Stimulated activated CD4-positive, alpha-beta T cell treated with anti-CD3 and anti-CD28 coated beads, Interleukin-12 subunit alpha, Interleukin-12 subunit beta, amount 100 ng/mL, for 24 hours (primary cell): ENCODE measurements around the gene SEC31A.
A peak's percentile ranks its signal among the peaks of the same experiment; 100 is the strongest.
"Not testable (repeated sequence)": the region's sequence is repeated elsewhere in the genome, so short reads cannot be mapped to it uniquely, and the experiment has no call there.

Experiments
- DNase-seq, 2 experiments: peaks; one replicate each; pipeline ENCODE4 v3.0.0-alpha.2; 2020; ENCODE audit warnings: low read depth in 2 of 2

Gene SEC31A

DNA sequence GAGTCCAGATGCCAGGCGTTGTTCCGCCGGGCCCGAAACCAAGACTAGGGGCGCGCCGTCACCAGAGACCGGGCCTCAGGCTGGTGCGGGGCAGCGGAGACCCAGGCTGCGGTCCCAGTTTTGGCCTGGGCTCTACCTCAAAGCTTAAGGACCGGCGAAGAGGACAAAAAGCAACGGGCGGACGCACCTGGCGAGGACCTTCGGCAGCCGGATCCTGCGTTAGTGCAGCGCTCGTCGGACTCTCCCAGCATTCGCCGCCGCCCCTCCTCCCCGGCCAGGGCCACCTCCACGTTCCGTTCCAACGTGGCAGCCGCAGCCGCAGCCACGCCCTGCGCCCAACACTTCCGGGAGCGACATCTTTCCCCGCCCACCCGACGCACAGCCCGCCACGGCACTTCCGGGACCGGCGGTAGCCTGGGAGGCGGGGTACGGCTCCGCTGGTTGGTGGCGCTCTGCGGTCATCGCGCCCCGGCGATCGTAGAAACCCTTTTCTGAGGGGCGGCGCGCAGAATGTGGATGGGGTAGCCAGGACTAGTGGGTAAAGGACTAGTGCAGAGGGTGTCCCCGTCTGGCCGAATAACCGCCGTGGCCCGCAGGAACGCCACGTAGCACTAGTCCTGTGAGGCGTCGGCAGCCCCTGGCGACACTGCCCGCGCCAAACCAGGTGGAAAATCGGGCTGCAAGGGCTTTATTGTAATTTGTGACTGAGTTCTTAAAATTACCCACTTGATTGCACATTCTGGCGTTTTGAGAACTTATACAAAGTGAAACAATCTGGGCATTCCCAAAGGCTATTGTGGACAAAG is at the start of gene SEC31A:
Gene SEC31A, minus strand, starts transcription at position 253 of the 806 bp plus-strand sequence. CDS start 9,217 bp downstream, outside the sequence.
- DNase-seq, result peak; percentile 93 to 95

DNA sequence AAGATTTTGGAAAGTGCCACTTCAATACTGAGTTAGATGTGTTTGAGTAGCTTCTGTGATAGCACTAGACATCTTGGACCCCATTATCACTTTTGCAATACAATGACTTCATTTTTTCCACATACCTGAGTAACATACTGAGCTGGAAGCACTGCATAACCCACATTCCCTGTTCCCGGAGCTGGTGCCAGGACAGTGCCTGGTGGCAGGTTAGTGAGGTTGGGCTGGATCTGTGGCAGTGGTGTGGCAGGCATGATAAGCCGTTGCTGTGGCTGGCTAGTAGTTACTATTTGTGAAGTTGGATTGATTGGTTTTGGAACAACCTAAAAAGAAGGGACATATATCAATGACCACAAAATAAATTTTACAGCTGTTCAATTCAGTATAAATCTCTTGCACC is 48.5 kb upstream of the SEC31A start:
- DNase-seq, result no peak

DNA sequence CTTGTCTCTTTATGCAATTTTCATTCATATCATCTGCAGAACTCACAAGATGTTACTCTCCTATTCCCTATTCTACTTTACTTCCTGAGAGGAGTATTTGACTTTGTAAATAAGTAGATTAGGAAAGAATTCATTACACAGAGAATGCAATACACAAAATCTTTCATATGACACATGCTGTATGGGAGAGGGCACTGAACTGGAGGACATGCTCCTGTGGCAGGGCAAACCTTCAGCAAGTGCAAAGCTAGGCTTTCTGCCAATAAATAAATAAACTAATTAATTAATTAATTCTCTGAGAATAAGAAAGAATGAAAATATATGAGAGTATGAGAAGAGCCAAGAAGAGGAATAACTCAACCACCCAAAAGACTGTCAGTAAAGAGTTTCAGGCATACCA is 43.5 kb upstream of the SEC31A start:
- DNase-seq, result no peak

DNA sequence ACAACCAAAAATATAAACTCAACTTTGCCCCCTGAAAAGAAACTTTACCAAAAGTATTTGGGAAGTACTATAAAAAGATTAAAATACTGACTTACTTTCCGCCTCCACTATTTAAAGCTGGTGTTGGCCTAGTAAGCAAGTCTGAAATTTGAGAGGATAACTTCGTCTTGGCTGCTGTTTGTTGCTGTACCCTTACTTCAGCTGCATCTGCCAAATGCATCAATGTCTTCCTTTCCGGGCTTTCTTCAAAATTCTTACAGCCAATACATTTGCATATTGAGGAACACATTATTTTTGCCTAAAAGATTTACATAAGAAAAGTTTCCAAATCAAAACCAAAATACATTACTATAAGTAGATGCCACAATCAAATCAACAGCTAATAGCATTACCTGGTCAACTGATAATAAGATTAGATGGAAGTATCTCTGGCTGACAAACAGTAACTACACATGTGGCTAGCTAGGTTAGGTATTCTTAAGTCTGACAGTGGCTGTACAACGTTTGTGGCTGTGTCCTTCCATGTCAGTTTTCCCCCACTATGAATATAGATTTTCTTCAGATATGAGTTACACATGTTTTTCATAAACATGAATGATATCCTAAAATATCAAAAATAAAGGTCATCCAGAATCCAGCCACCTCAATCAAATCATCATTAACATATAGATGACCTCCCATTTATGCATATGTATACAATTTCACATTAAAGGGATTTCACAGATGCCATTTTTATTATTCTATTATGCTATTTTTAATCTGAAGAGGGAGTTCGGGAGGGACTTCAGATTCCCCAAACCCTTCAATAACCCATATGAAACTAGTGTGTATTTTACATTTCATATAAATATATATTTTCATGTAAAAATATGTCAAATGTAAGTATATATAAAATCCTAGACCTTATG is 40.1 kb upstream of the SEC31A start:
- no peak for DNase-seq

GRCh38 chr4:82921795-82922194 is 30.8 kb upstream of the SEC31A start:
- DNase-seq, result no peak

DNA sequence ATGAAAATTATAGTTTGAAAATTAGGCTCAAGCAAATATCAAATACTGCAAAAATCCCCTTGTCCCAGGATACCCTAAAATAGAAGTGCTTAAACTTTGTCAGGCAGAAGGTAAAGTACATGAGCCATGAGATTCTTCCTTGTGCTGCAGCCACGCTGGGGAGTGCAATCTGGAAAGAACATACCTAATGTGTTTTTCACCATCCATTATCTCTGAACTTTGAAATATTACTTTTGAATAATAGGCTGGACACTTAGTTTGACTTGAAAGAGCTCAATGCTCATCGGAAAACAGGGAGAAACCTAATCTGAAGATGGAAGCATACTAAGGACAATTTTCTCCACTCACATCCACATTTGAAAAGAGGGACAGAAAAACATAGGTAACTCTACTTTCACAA is 28.4 kb upstream of the SEC31A start:
- no peak for DNase-seq

GRCh38 chr4:82918091-82918490 is 27.1 kb upstream of the SEC31A start:
- no peak for DNase-seq

- DNase-seq, result not testable (repeated sequence)
These were observed 23.0 kb upstream of the SEC31A start for GRCh38 chr4:82913968-82914367.

GRCh38 chr4:82913305-82913704 is 22.4 kb upstream of the SEC31A start:
- DNase-seq, result no peak

DNA sequence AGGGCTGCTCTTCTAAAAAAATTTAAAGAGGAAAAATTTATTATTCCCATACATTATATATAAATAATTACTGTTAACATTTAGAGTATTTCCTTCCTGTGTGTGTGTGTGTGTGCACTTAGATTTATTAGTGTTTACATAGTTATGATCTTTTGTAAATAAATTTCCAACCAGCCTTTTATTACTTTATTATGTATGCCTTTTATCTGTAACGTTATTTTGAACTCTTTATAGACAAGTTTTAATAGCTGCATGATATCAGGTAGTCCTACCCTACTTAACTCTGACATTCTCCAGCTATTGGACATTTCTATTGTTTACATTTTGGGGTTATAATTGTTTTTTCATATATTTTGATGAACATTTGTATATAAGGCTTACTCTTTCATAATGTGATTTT is 18.4 kb upstream of the SEC31A start:
- DNase-seq, result no peak

GRCh38 chr4:82906469-82906868 is 15.5 kb upstream of the SEC31A start:
- DNase-seq, result no peak

DNA sequence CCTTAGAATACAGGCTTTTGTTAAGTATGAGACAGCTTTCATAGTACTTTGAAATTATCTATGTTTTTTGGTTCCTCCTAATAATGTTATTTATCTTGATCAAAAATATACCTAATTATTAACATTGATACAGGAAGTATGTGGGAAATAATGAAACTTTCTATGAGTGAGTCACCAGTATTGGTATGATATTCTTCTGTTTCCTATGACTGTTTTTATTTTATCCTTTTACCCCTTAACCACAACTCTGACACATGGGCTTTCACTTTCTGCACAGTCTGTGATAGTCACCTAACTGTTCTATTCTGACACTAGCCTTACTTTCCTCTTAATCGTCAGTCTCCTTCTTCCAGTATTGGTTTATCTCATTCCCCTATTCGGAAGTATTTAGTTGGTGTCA is 14.3 kb upstream of the SEC31A start:
- peak in 1 of 2 experiments; percentile 20 for DNase-seq

DNA sequence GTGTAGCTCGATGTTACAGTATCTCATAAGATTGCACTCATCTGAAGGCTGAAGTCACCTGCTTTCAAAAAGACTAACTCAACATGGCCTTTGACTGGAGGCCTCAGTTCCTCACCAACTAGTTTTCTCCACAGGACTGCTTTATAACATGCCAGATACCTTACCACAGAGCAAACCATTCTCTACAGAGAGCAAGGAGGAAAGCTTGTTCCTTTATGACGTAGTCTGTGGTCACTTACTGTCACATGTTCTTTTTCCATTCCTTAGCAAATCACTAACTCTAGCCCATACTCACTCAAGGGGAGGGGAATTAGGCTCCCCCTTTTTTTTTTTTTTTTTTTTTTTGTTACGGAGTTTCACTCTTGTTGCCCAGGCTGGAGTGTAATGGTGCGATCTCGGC is 12.8 kb upstream of the SEC31A start:
- DNase-seq, result no peak

DNA sequence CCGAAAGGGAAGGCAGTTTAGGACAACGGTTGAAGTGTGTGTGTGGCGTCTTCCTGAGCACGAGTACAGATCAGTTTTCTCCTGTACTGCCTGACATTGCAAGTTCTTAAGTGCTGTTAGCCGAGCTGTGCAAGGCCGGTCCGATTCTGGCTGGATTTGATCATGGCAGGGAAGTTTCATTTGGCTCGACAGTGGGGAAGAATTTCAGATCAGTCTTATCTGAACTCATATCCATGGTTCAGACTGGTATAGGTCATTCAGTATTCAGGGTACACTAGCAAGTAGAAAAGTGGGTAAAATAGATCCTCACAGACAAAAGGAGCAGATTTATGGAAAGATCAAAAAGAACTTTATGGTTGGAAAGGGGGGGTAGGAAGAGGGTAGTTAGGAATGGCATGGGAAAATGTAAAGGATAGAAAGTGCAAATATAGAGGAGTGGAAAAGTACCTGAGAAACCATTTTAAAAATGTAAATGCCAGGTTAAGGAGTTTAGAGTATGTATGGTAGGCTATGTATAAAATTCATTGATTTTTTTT is 10.3 kb upstream of the SEC31A start:
- no peak for DNase-seq

GRCh38 chr4:82900411-82901182 is 9.6 kb upstream of the SEC31A start, which contains the start of gene THAP9:
Gene THAP9, plus strand, starts transcription at chr4:82900735. Its CDS starts 68 bp downstream, at chr4:82900803.
- peak; percentile 95 to 96 for DNase-seq

- DNase-seq, result no peak
These were observed 9.1 kb upstream of the SEC31A start for GRCh38 chr4:82900066-82900410.

DNA sequence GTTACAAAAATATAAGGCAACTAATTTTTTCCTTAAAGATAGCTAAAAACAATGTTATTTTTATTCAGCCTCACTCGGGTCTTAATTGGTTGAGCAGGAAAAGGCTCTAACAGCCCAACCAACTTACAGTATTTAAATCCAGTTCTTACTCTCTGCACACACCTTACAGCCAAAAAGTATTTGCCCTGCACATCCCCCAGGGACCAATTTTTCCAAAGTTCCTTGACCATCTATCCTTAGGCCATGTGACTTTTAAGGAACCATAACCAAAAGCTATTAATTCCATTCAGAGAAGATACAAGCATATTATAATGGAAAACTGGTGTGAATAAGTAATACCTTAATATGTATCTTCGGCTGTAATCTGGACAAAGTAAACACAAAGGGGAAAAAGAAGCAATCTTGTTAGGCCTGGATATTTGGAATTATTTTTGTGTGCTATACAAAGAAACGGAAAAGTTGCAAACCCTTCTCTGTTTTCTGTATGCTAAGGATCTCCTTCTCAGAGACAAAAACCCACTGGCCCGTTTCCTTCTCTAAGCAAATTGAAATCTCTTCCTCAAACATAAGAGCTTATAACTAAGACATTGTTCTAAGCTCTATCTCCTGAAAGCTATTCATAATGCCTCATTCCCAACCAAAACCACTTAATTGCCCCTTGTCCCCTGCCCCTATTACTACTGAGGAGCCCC is 8.6 kb upstream of the SEC31A start:
- DNase-seq, result no peak

GRCh38 chr4:82898322-82899243 is 7.6 kb upstream of the SEC31A start:
- no peak for DNase-seq

DNA sequence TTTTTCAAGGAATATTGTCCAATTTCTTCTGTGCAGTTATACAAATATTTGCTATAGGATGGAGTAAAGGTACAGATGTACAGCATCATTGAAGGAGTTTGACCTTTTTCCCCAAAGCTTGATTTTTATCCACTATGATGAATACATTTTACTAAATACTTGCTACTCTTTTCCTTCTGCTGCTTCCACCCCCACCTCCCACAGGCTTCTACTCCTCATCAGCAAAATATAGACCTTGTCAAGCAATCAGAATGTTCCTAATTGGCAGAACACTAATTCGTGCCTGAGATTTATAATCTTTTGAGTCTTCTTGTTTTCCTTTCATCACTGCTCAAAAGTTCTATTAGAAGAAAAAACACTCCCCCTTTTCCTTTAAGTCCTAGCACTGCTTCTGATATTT is 5.8 kb upstream of the SEC31A start:
- DNase-seq, result no peak

DNA sequence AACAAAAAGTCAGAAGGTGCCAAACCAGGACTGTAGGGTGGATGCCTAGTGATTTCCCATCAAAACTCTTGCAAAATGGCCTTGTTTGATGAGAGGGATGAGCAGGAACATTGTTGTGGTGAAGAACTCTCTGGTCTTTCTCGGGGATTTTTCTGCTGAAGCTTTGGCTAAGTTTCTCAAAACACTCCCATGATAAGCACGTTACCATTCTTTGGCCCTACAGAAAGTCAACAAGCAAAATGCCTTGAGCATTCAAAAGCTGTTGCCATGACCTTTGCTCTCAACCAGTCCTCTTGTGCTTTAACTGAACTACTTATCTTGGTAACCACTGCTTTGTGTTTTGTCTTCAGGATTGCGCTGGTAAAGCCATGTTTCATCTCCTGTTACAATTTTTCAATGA is 3.0 kb upstream of the SEC31A start:
- no peak for DNase-seq
